Measurements from ENCODE around the gene RRAD. TPM values are rescaled to one million over a fixed set of nuclear protein-coding genes. Genes with fewer than 3 reads are reported as not detected.
"Not testable (repeated sequence)": the region's sequence is repeated elsewhere in the genome, so short reads cannot be mapped to it uniquely, and the experiment has no call there.

The RRAD gene
- total RNA-seq, 1 experiment from 2014 or later: not detected

DNA sequence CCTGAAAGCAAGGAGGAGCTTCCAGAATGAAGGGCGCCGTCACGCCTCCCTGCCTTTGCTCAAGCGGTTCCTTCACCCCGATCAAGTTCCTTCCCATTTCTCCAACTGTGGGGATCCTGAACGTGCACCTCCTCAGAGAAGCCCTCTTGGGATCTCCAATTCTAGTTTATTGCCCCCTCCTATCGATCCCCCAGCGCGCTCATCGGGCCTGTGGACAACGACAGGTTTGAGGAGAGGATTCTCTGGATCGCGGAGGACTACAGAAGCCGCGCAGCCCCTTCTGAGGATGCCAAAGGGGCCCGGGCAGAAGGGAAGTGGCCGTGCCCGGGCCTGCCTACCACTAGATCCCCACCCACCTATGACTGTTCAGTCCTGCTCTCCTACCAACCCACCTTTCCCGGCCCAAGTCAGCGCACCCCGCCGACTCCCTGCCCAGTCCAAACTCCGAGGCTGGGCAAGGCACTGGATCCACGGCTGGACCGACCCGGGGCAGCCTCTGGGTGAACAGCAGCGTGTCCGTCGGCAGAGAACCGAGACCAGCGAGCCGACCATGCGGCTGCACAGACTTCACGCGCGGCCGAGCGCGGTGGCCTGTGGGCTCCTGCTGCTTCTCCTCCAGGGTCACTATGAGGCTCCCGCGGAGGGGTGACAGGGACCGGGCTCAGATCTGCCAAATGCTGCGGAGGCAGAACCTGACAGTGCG lies 22.9 kb upstream of the RRAD start:
- Histone ChIP-seq H3K9ac (ENCODE audit: low read length) (no peak overlapping the region), H2AFZ (ENCODE audit: low read length) (no peak overlapping the region), H3K79me2 (ENCODE audit: low read length) (no peaks in the 10 kb centered on the region), H3K27me3 (ENCODE audit: low read length) (no peaks in the 10 kb centered on the region), H3K36me3 (ENCODE audit: insufficient read depth, low read length) (no peaks in the 10 kb centered on the region), H3K4me2 (ENCODE audit: low read depth, low read length, poor library complexity, severe bottlenecking) (peak overlapping the region; percentile 47), H3K27ac (ENCODE audit: low read length) (no peak overlapping the region), H4K20me1 (ENCODE audit: insufficient read depth, low read depth, low read length) (no peaks in the 10 kb centered on the region), H3K9me2 (replicated peaks; ENCODE audit: insufficient read depth, low read length) (no peaks in the 10 kb centered on the region), H3K4me3 (ENCODE audit: low read length) (peak overlapping the region; percentile 39; the same call in 1 of the 2 replicates), H3K9me3 (ENCODE audit: low read length) (no peaks in the 10 kb centered on the region), H3K4me1 (ENCODE audit: low read length) (peaks cover 3% of the 10 kb centered on the region; the same call in 1 of the 2 replicates)
- DNase-seq: no peak

DNA sequence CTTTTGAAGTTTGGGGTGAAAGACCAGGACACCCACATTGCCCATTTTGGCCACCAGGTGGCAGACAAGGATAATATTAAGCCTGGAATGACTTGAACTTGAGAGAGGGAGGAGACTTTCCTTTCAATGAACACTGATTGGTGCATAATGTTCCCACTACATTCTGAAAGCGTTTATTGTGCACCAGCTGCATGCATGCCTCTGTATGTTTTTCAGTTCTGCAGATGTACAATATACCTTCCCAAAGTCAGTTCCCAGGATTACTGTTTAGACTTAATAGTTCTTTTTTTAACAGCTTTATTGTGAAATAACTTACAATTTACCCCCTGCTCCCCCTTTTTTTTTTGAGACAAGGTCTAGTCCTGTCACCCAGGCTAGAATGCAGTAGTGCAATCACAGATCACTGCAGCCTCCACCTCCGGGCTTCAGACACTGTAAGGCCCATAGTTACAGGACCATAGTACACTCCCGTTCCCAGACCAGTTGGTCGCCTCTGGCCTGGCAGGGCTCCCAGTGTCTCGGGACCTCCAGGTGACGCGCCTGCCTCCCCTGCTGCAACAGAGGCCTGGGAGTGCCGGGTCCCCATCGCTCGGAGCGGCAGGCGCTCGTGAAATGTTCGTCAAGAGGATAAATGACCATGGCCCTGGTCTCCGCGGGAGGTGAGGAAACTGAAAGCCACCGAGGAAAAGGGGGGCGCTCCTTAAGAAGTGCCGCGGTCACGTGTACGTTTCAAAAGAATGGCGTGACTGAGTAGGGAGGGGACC lies 22.1 kb upstream of the RRAD start:
- Histone ChIP-seq H3K79me2 (ENCODE audit: low read length) (no peaks in the 10 kb centered on the region), H3K27ac (ENCODE audit: low read length) (no peak overlapping the region), H3K36me3 (ENCODE audit: insufficient read depth, low read length) (no peaks in the 10 kb centered on the region), H3K9me3 (ENCODE audit: low read length) (no peaks in the 10 kb centered on the region), H3K9ac (ENCODE audit: low read length) (no peak overlapping the region), H3K9me2 (replicated peaks; ENCODE audit: insufficient read depth, low read length) (no peaks in the 10 kb centered on the region), H3K4me2 (ENCODE audit: low read depth, low read length, poor library complexity, severe bottlenecking) (peak overlapping the region; percentile 47), H4K20me1 (ENCODE audit: insufficient read depth, low read depth, low read length) (no peaks in the 10 kb centered on the region), H3K4me1 (ENCODE audit: low read length) (peaks cover 3% of the 10 kb centered on the region; the same call in 1 of the 2 replicates), H3K4me3 (ENCODE audit: low read length) (peak overlapping the region; percentile 39; the same call in 1 of the 2 replicates), H3K27me3 (ENCODE audit: low read length) (no peaks in the 10 kb centered on the region), H2AFZ (ENCODE audit: low read length) (no peak overlapping the region)
- DNase-seq: peak; percentile 93

DNA sequence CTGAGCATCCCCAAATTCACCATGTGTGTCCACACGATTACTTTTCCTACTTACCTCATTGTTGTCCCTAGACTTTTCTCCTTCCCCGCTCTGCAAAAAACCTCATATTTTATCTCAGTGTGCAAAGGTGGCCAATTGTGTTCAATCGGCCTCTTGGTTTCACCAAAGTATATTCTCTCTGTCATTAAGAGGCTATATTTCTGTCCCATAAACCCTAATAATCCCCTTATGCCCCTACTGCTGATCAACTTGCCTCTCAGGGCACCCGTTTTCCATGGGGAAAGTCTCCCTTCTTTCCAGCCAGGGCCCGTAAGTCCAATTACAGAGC lies 21.6 kb upstream of the RRAD start:
- H3K4me3 ChIP-seq (ENCODE audit: low read length): no peak overlapping the region
- no peaks in the 10 kb centered on the region for H3K27me3 ChIP-seq (ENCODE audit: low read length)
- H2AFZ ChIP-seq (ENCODE audit: low read length): no peak overlapping the region
- DNase-seq: no peak
- no peak overlapping the region for H3K27ac ChIP-seq (ENCODE audit: low read length)
- H3K79me2 ChIP-seq (ENCODE audit: low read length): no peaks in the 10 kb centered on the region
- no peaks in the 10 kb centered on the region for H3K9me2 ChIP-seq (replicated peaks; ENCODE audit: insufficient read depth, low read length)
- no peaks in the 10 kb centered on the region for H3K9me3 ChIP-seq (ENCODE audit: low read length)
- H3K4me1 ChIP-seq (ENCODE audit: low read length): peaks cover 3% of the 10 kb centered on the region; the same call in 1 of the 2 replicates
- H4K20me1 ChIP-seq (ENCODE audit: insufficient read depth, low read depth, low read length): no peaks in the 10 kb centered on the region
- no peak overlapping the region for H3K4me2 ChIP-seq (ENCODE audit: low read depth, low read length, poor library complexity, severe bottlenecking)
- no peaks in the 10 kb centered on the region for H3K36me3 ChIP-seq (ENCODE audit: insufficient read depth, low read length)
- H3K9ac ChIP-seq (ENCODE audit: low read length): no peak overlapping the region

DNA sequence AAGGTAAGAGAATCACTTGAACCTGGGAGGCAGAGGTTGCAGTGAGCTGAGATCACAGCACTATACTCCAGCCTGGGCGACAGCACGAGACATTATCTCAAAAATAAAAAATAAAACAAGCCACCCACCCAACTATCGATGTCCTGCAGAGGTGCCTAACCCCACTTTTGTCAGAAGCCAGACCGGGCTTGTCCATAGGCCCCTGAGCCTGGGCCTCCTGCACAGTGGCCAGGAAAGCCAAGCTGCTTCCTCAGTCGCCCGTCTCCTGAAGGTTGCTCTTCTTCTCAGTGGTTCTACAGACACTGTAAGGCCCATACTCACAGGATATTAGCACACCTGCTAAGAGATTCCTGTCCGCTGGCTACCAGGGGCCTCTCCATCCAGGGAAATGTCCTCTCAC lies 21.2 kb upstream of the RRAD start:
- Histone ChIP-seq H4K20me1 (ENCODE audit: insufficient read depth, low read depth, low read length) (no peaks in the 10 kb centered on the region), H3K9ac (ENCODE audit: low read length) (no peak overlapping the region), H3K36me3 (ENCODE audit: insufficient read depth, low read length) (no peaks in the 10 kb centered on the region), H3K4me1 (ENCODE audit: low read length) (peaks cover 3% of the 10 kb centered on the region; the same call in 1 of the 2 replicates), H3K9me2 (replicated peaks; ENCODE audit: insufficient read depth, low read length) (no peaks in the 10 kb centered on the region), H2AFZ (ENCODE audit: low read length) (no peak overlapping the region), H3K4me3 (ENCODE audit: low read length) (no peak overlapping the region), H3K27ac (ENCODE audit: low read length) (no peak overlapping the region), H3K4me2 (ENCODE audit: low read depth, low read length, poor library complexity, severe bottlenecking) (no peak overlapping the region), H3K9me3 (ENCODE audit: low read length) (no peaks in the 10 kb centered on the region), H3K79me2 (ENCODE audit: low read length) (no peaks in the 10 kb centered on the region), H3K27me3 (ENCODE audit: low read length) (no peaks in the 10 kb centered on the region)
- no peak for DNase-seq

DNA sequence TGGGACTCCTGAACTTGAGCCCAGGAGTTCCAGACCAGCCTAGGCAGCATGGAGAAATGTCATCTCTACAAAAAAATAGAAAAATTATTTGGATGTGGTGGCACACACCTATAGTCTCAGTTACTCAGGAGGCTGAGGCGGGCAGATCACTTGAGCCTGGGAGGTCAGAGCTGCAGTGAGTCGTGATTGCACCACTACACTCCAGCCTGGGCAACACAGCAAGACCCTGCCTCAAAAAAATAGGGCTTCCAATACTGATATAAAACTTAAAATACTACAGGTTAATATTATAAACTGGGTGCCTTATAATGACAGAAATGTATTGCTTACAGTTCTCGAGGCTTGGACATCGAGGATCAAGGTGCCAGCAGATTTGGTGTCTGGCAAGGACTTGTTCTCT lies 20.6 kb upstream of the RRAD start:
- DNase-seq: no peak
- H3K27me3 ChIP-seq (ENCODE audit: low read length): no peaks in the 10 kb centered on the region
- no peaks in the 10 kb centered on the region for H3K36me3 ChIP-seq (ENCODE audit: insufficient read depth, low read length)
- no peaks in the 10 kb centered on the region for H4K20me1 ChIP-seq (ENCODE audit: insufficient read depth, low read depth, low read length)
- no peak overlapping the region for H2AFZ ChIP-seq (ENCODE audit: low read length)
- no peaks in the 10 kb centered on the region for H3K9me3 ChIP-seq (ENCODE audit: low read length)
- no peak overlapping the region for H3K27ac ChIP-seq (ENCODE audit: low read length)
- peaks cover 3% of the 10 kb centered on the region; the same call in 1 of the 2 replicates for H3K4me1 ChIP-seq (ENCODE audit: low read length)
- H3K4me3 ChIP-seq (ENCODE audit: low read length): no peak overlapping the region
- no peaks in the 10 kb centered on the region for H3K9me2 ChIP-seq (replicated peaks; ENCODE audit: insufficient read depth, low read length)
- H3K79me2 ChIP-seq (ENCODE audit: low read length): no peaks in the 10 kb centered on the region
- H3K9ac ChIP-seq (ENCODE audit: low read length): no peak overlapping the region
- H3K4me2 ChIP-seq (ENCODE audit: low read depth, low read length, poor library complexity, severe bottlenecking): no peak overlapping the region

DNA sequence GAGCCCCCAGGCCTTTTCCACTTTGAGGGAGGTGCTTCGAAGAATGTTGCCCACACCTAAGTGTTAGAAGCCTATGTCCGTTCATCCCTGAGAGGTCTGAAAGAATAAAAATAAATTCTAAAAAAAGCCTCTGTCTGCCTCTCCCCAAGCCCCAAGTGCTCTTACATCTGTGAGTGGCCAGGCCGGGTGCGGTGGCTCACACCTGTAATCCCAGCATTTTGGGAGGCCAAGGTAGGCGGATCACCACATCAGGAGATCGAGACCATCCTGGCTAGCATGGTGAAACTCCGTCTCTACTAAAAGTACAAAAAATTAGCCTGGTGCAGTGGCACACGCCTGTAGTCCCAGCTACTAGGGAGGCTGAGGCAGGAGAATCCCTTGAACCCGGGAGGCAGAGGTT lies 19.6 kb upstream of the RRAD start:
- H3K36me3 ChIP-seq (ENCODE audit: insufficient read depth, low read length); H3K4me1 ChIP-seq (ENCODE audit: low read length); H2AFZ ChIP-seq (ENCODE audit: low read length); H3K9me2 ChIP-seq (replicated peaks; ENCODE audit: insufficient read depth, low read length); H3K4me3 ChIP-seq (ENCODE audit: low read length); H4K20me1 ChIP-seq (ENCODE audit: insufficient read depth, low read depth, low read length); H3K9me3 ChIP-seq (ENCODE audit: low read length); DNase-seq; H3K4me2 ChIP-seq (ENCODE audit: low read depth, low read length, poor library complexity, severe bottlenecking); H3K79me2 ChIP-seq (ENCODE audit: low read length); H3K27me3 ChIP-seq (ENCODE audit: low read length); H3K9ac ChIP-seq (ENCODE audit: low read length); H3K27ac ChIP-seq (ENCODE audit: low read length): not testable (repeated sequence)

DNA sequence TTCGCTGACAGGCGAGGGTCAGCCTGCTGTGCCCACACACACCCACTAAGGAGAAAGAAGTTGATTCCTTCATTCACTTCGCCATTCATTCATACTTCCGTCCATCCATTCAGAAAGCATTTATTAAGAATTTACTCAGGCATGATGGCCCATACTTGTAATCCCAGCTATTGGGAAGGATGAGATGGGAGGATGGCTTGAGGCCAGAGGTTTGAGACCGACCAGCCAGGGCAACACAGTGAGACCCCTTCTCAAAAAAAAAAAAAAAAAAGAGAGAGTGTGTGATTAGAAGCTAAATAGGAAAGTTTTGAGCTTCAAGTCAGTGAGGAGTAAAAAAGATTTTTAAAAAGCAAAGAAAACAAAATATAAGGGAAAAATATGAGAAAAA lies 18.7 kb upstream of the RRAD start:
- H3K27me3 ChIP-seq (ENCODE audit: low read length): no peaks in the 10 kb centered on the region
- H2AFZ ChIP-seq (ENCODE audit: low read length): no peak overlapping the region
- no peak overlapping the region for H3K27ac ChIP-seq (ENCODE audit: low read length)
- H3K4me1 ChIP-seq (ENCODE audit: low read length): peaks cover 3% of the 10 kb centered on the region; the same call in 1 of the 2 replicates
- H3K79me2 ChIP-seq (ENCODE audit: low read length): no peaks in the 10 kb centered on the region
- H3K9ac ChIP-seq (ENCODE audit: low read length): no peak overlapping the region
- H3K9me2 ChIP-seq (replicated peaks; ENCODE audit: insufficient read depth, low read length): no peaks in the 10 kb centered on the region
- no peak overlapping the region for H3K4me3 ChIP-seq (ENCODE audit: low read length)
- DNase-seq: no peak
- no peaks in the 10 kb centered on the region for H4K20me1 ChIP-seq (ENCODE audit: insufficient read depth, low read depth, low read length)
- no peaks in the 10 kb centered on the region for H3K9me3 ChIP-seq (ENCODE audit: low read length)
- 0 out of 2 replicates have a peak, but pooled peaks cover 2% of the 10 kb centered on the region for H3K36me3 ChIP-seq (ENCODE audit: insufficient read depth, low read length)
- no peak overlapping the region for H3K4me2 ChIP-seq (ENCODE audit: low read depth, low read length, poor library complexity, severe bottlenecking)

DNA sequence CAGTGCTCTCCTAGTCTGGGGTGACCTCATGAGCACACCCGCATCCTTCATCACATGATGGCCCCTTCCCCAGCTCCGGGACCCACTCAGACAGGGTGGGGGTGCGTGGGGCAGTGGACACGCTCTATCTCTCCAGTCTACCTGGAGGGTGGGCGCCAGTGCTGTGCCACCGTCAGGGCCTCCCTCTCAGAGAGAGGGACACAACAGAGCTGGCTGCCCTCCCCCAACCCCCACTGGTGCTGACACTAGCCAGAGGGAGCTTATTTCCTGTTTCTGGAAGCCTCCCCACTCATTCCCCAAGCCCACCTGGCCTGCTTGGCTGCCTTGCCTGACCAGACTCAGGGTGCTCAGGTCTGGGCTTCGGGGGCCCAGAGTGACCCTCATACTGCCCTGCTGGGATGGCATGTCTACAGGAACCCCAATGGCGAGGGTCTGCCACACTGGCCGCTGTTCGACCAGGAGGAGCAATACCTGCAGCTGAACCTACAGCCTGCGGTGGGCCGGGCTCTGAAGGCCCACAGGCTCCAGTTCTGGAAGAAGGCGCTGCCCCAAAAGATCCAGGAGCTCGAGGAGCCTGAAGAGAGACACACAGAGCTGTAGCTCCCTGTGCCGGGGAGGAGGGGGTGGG lies 18.2 kb upstream of the RRAD start:
- Histone ChIP-seq H3K4me3 (ENCODE audit: low read length) (no peak overlapping the region), H3K4me2 (ENCODE audit: low read depth, low read length, poor library complexity, severe bottlenecking) (no peak overlapping the region), H4K20me1 (ENCODE audit: insufficient read depth, low read depth, low read length) (no peaks in the 10 kb centered on the region), H3K27ac (ENCODE audit: low read length) (no peak overlapping the region), H2AFZ (ENCODE audit: low read length) (no peak overlapping the region), H3K9ac (ENCODE audit: low read length) (no peak overlapping the region), H3K79me2 (ENCODE audit: low read length) (no peaks in the 10 kb centered on the region), H3K4me1 (ENCODE audit: low read length) (peaks cover 3% of the 10 kb centered on the region; the same call in 1 of the 2 replicates), H3K9me2 (replicated peaks; ENCODE audit: insufficient read depth, low read length) (no peaks in the 10 kb centered on the region), H3K27me3 (ENCODE audit: low read length) (no peaks in the 10 kb centered on the region), H3K36me3 (ENCODE audit: insufficient read depth, low read length) (0 out of 2 replicates have a peak, but pooled peaks cover 2% of the 10 kb centered on the region), H3K9me3 (ENCODE audit: low read length) (no peaks in the 10 kb centered on the region)
- no peak for DNase-seq

Measured in Karpas-422 (cell line).